ENCODE measurements around the gene SND1. TPM values are rescaled to one million over a fixed set of nuclear protein-coding genes. Genes with fewer than 3 reads are reported as not detected.

The SND1 gene
- total and polyA plus RNA-seq, 10 of the 15 experiments (the other 5 are each of a cell fraction or from before 2014, with no cell fraction given), result 52.4 to 270 (median 146) TPM

- peaks cover 87% of the 10 kb centered on the region for H3K79me2 ChIP-seq (ENCODE audit: control insufficient read depth, insufficient read depth, low read length)
- H3K36me3 ChIP-seq (ENCODE audit: control insufficient read depth in 2 of 2, insufficient read depth in 2 of 2, low read length in 1 of 2), result peaks cover 5 to 15% of the 10 kb centered on the region in 2 experiments; a peak in 3 of 4 replicates
- no peak overlapping the region for H3K9ac ChIP-seq (ENCODE audit: control insufficient read depth, insufficient read depth, low read length)
- H3K27ac ChIP-seq (ENCODE audit: control insufficient read depth, insufficient read depth), result no peak overlapping the region
- ChIA-PET SMC1A (ENCODE audit: uncharacterized antibody, unreplicated experiment) (no interaction called here), RAD21 (ENCODE audit: unreplicated experiment) (no interaction called here), POLR2A (no interaction called here), CTCF (no interaction called here)
- H3K27me3 ChIP-seq (replicated peaks in 1 of 2; ENCODE audit: control insufficient read depth in 2 of 2, insufficient read depth in 2 of 2, low read length in 1 of 2), result no peaks in the 10 kb centered on the region
- BruUV-seq (replicated peaks), result no TSS peak
- TF ChIP-seq ZNF622 (IDR thresholded peaks at IDR 0.05) (no peak), SMAD1 (IDR thresholded peaks at IDR 0.05; ENCODE audit: low read depth, partially characterized antibody) (no peak), CREM (IDR thresholded peaks at IDR 0.05; ENCODE audit: low read depth) (no peak), CUX1 (IDR thresholded peaks at IDR 0.05; ENCODE audit: insufficient replicate concordance, low read depth, low read length) (no peak), NRF1 (conservative IDR thresholded peaks at IDR 0.05; ENCODE audit: low read depth, low read length) (no peak), SMC3 (IDR thresholded peaks at IDR 0.05; ENCODE audit: borderline replicate concordance, low read length) (no peak), ZNF207 (IDR thresholded peaks at IDR 0.05; ENCODE audit: borderline replicate concordance) (no peak), ZSCAN29 (IDR thresholded peaks at IDR 0.05) (no peak), SUZ12 (IDR thresholded peaks at IDR 0.05; ENCODE audit: unreplicated experiment) (no peak), YY1 (IDR thresholded peaks at IDR 0.05; ENCODE audit: low read depth, low read length) (no peak), ZNF592 (IDR thresholded peaks at IDR 0.05) (no peak), RFX5 (IDR thresholded peaks at IDR 0.05; ENCODE audit: low read depth, low read length) (no peak)
- H3K4me3 ChIP-seq, result no peak overlapping the region
- H2AFZ ChIP-seq (ENCODE audit: control insufficient read depth, low read depth, low read length), result no peak overlapping the region
- H3K4me2 ChIP-seq (ENCODE audit: control insufficient read depth, insufficient read depth), result no peak overlapping the region
- DNase-seq (ENCODE audit: low read depth, low spot score) (no peak), FAIRE-seq (peak; percentile 68), ATAC-seq (peak; percentile 31)
- H3K9me3 ChIP-seq (replicated peaks; ENCODE audit: control insufficient read depth, insufficient read depth, low read length), result 0 out of 3 replicates have a peak, but pooled peaks cover 2% of the 10 kb centered on the region
- intact Hi-C loops (cut with micrococcal nuclease; ENCODE audit: unreplicated experiment), result no loop called here
- in situ Hi-C loops (cut with MboI), result no loop called here
- H4K20me1 ChIP-seq (ENCODE audit: control insufficient read depth, insufficient read depth), result peaks cover 9% of the 10 kb centered on the region
- WGBS (ENCODE audit: insufficient coverage, insufficient replicate concordance, low lambda C conversion rate, missing lambda C conversion rate), result 26% methylated on average over 2 of the region's 2 CpGs
- H3K4me1 ChIP-seq (ENCODE audit: control insufficient read depth, insufficient read depth, low read length), result no peaks in the 10 kb centered on the region
These were observed 16.0 kb downstream of the SND1 start for GRCh38 chr7:127667759-127668530.

All from GM12878 (cell line).